ENCODE data around the gene CCDC28A.

GRCh38 chr6:138803861-138804260 is 30.3 kb downstream of the CCDC28A start:
- TF ChIP-seq CTCF (IDR thresholded peaks at IDR 0.05) = no peak
- TF ChIP-seq POLR2A (IDR thresholded peaks at IDR 0.05) = no peak
